Daoy (cell line): ENCODE results near the gene KRT9. TPM values are rescaled to one million over a fixed set of nuclear protein-coding genes. Genes with fewer than 3 reads are reported as not detected.

Experiments used
- DNase-seq: peaks from one replicate; pipeline ENCODE4 v3.0.0-alpha.2; 2015; ENCODE audit warnings: low read depth
- total RNA-seq: library from RNA; depleted of rRNA; stranded (reverse); fragments of >200 nt; shearing (Covaris generic); gene quantifications from 2 replicates; pipeline ENCODE4 v1.2.3, GENCODE V29; 2014

Gene KRT9
- total RNA-seq, 1 experiment from 2014 or later, result not detected

DNA sequence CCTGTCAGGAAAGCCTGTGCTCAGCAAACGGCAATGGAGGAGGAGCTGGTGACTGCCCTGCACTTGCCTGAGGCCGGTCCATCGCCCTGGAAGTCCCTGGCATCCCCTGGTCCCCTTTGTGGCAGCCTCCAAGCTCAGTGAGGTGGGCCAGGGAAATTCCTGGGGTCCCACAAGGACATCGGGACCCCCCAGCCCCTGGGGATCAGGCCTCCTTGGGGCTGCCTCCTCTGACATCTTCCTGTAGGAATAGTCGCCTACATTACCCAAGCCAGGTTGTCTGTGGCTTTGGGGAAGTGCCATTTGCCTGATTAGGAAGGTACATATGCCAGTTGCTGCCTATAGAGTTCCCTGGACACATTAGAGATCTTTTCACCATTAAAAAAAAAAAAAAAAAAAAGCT, 7.1 kb upstream of the KRT9 start:
- DNase-seq, result no peak

DNA sequence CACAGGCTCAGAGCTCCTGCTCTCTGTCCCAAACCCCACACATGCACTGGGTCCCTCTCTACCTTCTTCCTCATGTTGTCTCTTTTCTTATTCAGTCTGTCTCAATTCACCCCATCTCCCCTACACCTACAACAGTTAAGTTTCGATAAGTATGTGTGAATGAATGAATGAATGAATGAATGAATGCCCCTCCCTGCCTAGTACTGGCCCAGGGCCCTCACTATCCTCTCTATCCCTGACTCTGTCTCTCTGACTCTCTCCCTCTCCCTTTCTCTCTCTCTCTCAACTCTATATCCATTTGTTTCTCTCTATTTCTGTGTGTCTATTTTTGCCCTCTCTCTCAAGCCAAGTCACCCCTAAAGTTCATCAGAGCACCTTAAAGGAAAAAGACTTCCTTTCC, 6.7 kb upstream of the KRT9 start:
- DNase-seq, result no peak

DNA sequence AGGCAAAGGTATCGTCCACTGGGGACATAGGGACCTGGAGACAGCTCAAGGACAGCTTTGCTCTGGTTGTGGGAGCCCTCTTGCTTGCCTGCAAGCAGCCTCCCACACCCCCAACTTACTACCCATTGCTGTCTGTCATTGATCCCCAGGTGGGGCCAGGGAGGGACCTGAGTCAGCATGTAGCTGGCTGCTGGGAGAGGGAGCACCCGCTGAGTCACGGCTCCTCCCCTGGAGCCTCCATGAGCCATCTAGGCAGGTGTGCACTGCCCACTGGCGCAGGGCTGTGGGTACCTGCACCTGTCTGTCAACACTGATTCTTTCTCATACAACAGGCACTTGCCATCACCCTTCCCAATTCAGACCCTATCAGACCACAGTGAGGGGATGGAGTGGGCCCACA, 4.9 kb upstream of the KRT9 start:
- DNase-seq, result peak; percentile 19

DNA sequence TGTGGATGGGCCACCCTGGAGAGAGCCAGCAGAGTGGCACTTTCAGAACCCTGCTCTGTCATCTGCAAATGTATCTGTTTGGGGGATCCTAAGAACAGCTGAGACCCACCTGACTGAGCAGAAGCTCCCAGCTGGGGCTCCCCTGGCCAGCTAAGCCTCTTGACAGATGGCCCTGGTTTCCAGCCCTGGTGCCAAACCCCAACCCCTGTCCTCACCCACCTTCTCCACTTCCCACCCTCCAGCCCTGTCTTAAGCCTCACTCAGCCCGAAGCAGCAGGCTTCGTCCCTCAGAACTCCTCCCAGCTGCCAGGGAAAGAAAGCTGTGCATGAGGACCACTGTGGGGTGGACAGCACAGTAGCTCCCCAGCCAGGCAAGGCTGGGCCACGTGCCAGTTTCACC, 3.5 kb upstream of the KRT9 start:
- no peak for DNase-seq

DNA sequence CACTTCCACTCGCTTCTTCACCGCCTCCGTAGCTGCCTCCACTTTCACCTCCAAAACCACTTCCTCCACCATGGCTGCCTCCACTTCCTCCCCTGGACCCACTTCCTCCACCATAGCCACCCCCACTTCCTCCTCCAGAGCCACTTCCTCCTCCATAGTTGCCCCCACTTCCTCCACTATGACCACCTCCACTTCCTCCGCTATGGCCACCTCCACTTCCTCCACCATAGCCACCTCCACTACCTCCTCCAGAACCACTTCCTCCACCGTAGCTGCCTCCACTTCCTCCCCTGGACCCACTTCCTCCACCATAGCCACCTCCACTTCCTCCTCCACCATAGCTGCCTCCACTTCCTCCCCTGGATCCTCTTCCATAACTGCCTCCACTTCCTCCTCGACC, 4.5 kb downstream of the KRT9 start:
- DNase-seq, result no peak

DNA sequence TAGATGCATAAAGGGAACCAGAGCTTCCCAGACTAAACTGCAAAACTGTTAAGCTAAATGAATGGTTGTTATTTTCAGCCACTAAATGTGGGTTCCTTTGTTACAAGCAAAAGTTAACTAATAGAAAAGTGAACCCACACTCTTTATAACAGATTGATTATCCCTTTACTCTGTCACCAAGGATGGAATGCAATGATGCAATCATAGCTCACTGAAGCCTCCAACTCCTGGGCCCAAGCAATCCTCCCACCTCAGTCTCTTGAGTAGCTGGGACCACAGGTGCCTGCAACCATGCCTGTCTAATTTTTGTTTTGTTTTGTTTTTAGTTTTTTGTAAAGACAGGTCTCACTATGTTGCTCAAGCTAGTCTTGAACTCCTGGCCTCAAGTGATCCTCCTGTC, 6.5 kb downstream of the KRT9 start:
- DNase-seq, result no peak

DNA sequence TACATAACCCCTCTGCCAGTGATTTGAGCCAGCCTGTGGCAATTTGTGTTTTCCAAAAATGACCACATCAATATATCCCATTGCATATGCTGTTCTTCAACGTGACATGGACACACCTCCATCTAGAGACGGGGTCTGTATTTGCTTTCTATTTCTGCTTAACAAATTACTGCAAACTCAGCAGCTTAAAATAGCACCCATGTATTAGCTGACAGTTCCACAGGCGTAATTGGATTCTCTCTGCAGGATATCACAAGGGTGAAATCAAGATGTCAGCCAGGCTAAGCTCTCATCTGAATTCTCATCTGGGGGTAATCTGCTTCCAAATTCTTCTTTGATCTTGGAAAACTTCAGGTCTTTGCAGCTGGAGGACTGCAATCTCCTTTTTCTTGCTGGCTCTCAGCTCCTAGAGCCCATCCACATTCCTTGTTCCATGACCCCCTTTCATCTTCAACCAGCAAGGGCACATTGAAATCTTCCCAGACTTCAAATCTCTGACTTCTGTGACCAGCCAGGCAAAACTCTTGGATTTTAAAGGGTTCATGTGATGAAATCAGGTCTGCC, 8.2 kb downstream of the KRT9 start:
- no peak for DNase-seq

DNA sequence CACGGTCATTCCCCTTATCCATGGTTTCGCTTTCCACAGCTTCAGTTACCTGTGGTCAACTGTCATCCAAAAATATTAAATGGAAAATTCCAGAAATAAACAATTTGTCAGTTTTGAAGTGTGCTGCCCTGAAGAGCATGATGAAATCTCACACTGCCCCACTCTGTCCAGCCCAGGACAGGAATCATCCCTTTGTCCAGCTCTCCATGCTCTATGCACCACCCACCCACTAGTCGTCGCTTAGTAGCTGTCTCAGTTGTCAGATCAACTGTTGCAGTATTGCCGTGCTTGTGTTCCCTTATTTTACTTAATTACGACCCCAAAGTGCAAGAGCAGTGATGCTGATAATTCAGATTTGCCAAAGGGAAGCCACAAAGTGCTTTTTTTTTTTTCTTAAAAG, 10.3 kb downstream of the KRT9 start:
- no peak for DNase-seq

DNA sequence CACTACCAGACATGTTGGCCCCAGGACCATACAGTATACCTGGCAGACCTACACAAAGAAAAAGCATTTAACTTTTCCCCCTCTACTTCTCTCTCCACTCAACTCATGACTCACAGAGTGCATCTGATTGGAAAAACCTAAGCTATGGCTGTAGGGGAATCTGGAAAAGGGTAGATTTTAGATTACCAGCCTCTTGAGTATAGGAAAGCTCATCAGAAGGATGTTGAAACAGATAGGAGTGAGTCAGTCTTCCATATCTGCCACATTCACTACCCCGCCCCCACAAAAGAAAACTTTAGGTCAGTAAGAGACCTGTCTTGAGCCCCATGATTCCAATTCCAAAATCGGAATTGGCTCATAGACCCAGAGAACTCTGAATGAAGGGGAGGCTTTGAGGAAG, 12.3 kb downstream of the KRT9 start:
- DNase-seq, result peak; percentile 34

DNA sequence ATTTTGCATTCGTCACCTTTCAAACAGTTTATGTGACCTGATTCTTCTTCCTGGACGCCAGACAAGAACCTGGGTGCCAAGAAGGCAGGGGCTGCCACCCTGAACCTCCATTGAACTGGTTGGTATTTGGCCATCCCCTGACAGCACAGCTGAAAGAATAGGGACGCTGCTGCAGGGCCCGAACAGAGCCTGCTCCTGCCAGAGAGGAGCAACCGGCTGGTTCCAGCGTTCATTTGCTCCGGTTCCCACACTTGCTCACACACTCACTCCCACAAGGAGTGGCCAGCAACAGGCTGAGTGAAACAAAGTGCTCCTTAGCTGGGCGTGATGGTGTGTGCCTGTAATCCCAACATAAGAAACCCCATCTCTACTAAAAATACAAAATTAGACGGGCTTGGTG, 14.9 kb downstream of the KRT9 start:
- DNase-seq, result no peak

DNA sequence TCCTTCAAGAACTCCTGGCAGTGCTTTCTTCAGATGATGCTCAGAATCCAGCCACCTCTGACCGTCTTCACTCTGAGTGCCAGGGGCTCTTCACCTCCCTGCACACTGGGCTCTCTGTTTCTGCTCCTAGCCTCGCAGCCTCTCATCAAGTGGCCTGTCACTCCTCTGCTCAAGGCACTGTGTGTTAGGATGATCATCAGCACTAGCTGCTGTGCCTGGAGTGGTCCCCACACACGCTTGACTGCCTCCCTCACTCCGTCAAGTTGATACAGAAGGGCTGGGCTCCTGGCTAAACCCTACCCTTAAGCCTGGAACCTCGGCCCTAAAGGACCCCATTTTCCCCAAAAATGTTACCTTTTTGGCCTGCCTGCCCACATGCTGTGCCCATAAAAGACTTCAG, 15.6 kb downstream of the KRT9 start:
- DNase-seq, result no peak

DNA sequence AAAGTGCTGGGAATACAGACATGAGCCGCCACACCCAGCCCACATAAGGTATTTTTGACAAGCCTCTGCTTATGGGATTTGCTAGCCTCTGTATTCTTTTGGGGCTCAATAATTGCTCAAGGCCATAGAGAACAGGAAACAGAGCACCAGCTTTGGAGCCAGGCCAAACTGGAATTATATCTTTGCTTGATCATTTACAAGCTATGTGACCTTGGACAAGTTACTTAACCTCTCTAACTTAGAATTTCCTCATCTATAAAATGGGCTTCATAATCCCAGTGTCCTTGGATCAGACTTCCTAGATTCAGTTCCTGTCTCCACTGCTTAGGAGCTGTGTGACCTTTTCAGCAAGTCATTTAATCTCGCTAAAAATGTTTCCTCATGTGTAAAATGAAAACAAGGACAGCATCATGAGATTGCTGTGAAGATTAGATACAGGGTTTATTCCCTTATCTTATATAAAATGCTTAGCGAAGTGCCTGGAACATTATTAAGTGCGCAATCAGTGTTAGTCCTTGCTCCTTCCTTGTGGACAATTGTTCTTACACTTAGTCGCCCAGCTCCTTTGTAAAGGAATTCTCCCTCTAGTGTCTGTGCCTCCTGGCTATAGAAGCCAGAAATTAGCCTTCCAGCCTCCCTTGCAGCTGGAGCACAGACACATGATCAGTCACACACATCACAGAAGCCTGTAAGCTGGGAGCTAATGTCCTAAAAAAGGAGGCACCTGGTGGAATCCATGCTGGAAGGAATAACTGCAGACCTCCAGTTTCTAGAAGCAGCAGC, 16.6 kb downstream of the KRT9 start:
- no peak for DNase-seq

DNA sequence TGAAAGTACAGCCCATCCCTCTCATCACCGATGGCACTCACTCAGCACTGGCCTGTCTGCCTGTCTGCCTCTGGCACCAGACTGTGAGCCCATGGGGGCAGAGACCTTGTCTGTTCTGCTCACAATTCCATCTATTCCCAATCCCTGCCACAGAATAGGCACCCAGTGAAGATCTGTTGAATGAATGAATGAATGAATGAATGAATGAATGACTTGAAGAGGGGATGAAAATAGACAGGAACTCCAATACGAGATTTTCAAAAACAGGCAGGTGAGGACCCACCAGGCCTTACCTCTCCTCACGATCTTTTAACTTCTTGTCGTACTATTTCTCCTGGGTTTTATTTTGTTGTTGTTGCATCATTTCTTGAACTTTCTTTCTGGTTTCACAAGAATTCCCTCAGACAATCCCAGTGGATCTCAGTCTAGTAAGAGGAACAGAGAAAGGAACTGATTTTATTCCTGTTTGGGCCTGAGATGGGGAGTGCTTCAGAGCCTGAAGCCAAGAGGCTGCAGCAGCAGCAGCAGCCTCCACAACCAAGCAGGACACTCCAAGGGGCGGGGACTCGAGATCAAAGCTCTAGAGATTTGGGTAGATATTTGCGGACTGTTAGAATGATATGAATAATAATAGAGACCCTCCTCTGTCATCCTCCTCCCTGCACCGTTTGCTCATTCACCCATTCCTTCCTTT, 17.7 kb downstream of the KRT9 start:
- no peak for DNase-seq

DNA sequence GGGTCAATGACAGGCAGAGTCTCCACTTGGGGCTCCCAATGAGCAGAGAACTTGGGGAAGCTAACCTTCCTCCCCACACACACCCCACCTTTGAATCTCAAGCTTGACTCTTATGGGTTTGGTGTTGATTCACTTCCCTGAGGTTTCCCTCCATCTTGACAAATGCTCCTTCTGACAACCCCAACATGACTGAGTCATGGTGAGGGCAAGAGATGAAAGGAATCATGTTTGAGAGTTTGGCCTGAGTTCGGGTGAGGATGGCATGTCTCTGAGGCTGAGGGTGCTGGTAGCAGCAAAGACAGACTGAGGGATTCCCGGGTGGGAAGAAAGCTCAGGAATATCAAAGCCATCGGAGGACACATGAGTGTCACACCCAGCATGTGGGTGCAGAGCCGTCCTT, 18.7 kb downstream of the KRT9 start:
- DNase-seq, result peak; percentile 50

DNA sequence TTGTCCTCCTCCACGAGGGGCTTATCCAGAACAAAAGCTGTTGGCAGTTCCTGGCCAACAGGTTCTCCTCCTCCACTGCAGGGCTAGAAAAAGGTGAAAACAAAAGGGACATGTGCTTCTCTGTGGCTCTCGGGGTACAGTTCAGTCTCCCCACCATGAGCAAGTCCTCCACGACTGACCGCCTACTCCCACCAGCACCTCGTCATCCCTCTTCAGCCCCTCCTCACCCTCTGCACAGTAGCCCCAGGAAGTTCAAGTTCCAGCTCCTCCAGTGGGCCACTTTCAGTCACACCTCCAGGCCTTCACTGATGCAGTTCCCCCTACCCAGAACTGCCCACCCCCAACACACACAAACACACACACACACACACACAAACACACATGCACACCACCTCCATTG, 19.4 kb downstream of the KRT9 start:
- no peak for DNase-seq

DNA sequence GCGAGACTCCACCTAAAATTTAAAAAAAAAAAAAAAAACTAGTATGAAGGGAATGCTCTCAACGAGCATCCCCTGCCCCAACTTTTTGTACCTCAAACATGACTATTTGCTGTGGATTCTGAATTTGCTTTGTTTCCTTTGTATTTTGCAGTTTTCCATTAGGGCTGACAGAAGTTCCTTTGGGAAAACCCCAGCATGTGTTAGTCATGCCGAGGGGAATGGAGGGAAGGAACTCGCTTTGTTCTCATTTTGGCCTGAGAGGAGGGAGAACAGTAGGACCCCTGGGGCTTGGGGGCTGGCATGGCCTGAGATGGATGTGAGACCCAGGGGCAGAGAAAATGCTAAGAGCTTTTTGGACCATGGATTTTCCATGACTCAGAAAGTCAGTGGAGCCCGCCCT, 20.5 kb downstream of the KRT9 start:
- DNase-seq, result peak; percentile 56

DNA sequence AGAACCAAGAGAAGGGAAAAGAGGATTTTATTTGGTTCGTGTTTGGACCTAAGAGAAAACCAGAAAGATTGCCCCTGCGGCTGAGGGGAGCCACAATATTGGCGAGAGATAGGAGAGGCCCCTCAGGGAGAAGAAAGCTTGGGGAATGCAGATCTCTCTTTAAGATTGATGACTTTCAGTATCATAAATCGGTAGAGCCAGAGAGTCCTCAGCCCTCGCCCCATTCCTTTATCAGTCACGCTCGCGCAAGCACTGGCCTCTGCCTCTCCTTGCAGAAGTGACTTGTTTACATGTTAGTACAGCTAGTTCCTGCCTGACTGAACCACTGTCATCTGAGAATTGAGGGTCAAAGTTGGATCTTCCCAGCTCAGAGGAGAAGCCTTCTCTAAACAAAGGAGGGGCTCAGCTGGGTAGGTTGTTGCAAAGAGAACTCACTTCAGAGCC, 22.2 kb downstream of the KRT9 start:
- no peak for DNase-seq

DNA sequence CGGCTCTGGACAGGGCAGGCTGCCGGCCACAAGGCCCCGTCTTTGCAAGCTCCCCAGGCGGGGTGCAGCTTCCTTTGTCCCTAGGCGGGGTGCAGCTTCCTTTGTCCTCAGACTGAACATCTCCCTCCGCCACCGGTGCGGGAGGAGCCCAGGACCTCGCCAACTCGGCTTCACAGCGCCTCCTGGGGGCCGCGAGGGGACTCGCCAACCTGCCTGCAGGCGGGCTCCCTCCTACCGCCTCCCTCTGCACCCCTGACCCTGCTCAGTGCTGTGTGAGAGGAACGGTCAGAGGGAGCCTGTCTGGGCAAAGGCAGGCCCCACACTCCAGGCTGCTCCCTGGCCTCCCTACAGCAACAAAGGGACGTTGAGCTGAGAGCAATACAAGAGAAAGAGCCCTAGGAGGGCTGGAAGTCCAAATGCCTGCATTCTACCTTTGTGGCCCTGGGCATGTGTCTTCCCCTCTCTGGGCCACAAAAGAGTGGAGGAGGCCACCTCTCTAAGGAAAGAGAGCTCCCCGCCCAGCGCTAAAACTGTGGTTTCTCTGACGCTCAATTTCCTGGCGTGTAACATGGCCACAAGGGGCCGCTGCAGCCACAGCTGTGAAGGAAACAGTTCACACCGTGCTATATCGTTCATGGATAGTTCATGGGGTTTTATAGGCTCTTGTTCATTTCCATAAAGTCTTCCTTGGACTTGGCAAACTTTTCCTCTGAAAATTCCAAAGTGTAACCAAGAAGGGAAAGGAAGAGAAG, 22.8 kb downstream of the KRT9 start:
- peak; percentile 93 for DNase-seq

DNA sequence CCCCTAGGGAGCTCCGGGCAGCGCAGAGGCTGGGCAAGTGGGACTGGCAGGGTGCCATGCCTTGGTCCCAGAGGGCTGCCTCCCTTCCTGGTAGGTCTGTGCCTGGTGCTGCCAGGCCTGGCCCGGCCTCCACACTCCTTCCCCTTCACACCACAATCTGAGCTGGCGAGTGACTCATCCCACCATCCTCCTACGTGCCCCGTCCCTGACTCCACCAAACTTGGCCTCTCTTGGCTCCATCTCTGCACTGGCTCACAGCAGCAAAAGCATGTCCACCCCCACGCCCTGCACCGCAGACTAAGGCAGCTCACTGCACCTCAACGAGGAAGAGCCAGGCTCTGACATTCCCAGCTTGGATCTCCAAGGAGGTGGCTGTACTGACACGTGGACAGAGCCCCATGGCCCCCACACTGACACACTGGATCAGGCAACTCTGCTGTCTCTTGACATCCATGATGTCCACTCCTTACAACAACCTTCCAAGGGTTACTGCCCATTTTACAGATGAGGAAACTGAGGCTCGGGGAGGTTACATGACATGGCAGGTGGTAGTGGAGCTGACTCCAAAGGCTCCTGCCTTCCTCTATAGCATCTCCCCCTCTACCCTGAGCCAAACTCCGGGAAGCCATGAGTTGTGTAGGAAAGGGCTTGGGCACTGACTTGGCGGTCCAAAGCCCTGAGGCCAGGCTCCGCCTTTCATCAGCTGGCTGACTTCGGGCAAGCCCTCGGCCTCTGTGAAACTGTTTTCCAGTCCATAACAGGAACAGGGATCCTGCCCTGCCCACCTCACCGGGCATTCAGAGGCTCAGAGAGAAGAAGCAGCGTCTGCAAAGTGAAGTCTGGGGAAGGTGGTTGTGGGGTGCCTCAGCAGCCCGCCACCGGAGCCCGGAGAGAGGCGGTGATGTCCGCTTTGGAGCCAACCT, 23.7 kb downstream of the KRT9 start:
- DNase-seq, result peak; percentile 100

DNA sequence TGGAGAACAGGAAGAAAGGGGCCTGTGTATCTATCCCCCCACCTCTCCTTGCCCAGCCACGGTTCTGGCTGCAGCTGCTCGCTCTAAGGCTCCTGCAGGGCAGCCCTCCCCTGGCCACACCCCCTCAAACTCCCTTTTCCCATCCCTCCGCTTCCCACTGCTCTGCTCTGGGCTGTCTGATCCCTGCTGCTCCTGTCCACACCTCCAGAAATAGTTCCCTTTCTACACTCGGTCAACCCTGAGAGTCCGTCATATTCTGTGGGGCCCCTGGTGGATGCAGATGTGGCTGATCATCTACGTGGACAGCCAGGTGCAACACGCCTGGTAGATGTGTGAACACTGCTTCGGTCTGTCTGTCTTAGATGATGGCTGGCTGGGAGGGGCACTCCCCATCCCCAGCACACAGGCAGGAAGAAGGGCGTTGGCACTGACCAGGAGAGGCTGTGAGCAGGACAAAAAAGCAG, 24.4 kb downstream of the KRT9 start:
- no peak for DNase-seq

DNA sequence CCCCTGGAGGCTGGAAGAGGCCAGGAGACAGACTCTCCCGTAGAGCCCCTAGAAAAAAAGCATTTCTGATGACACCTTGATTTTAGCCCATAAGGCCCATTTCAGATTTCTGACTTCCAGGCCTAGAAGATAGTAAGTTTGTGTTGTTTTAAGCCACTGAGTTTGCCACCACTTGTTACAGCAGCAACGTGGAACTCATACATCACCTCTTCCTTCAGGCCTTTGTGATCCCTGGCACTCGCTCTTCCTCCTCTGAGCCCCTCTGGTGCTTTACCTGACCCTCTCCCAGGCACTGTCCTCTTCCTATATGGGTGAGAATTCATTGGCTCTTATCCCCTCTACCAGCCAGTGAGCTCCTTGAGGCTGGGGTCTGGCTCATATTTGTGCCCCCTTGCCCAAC, 25.0 kb downstream of the KRT9 start:
- no peak for DNase-seq
